Transverse colon (tissue), 4 donors: ENCODE data around the gene PUS1. TPM values are rescaled to one million over a fixed set of nuclear protein-coding genes. Genes with fewer than 3 reads are reported as not detected.
"Not testable (repeated sequence)": the region's sequence is repeated elsewhere in the genome, so short reads cannot be mapped to it uniquely, and the experiment has no call there.

Experiments
- DNase-seq: peaks from one replicate; pipeline ENCODE4 v3.0.0-alpha.2; 2019
- H3K27ac ChIP-seq, 4 donors: fragments of 200-600 bp; sonication (generic); 2 replicates each; pipeline ENCODE4 v1.5.1; 2016 to 2018; ENCODE audit warnings: inconsistent platforms in 4 of 4
- H3K27me3 ChIP-seq: fragments of 200-600 bp; sonication (generic); 2 replicates; pipeline ENCODE4 v1.5.1; 2017; ENCODE audit warnings: inconsistent platforms
- H3K36me3 ChIP-seq, 4 donors: fragments of 200-600 bp; sonication (generic); 2 replicates each; pipeline ENCODE4 v1.5.1; 2017 to 2019; ENCODE audit warnings: inconsistent platforms in 4 of 4
- H3K4me1 ChIP-seq, 4 donors: fragments of 200-600 bp; sonication (generic); 2 replicates each; pipeline ENCODE4 v1.5.1; 2017 to 2020; ENCODE audit warnings: inconsistent platforms in 4 of 4
- H3K4me3 ChIP-seq, 4 donors: fragments of 200-600 bp; sonication (generic); 1 replicate in 1 of 4; 2 replicates in 3 of 4; pipeline versions ENCODE4 v1.5.1 to v1.6.1; 2017 to 2019; ENCODE audit warnings: inconsistent platforms in 4 of 4
- H3K9me3 ChIP-seq, 2 donors: fragments of 200-600 bp; sonication (generic); 2 replicates each; pipeline ENCODE4 v1.5.1; 2017 to 2019; ENCODE audit warnings: inconsistent platforms in 2 of 2
- EP300 ChIP-seq: sonication (generic); formaldehyde crosslinking; IDR thresholded peaks from one replicate; pipeline ENCODE4 v1.6.1; 2017; ENCODE audit warnings: antibody characterized with exemption, low read depth
- POLR2A ChIP-seq: fragments of 450-650 bp; IDR thresholded peaks from one replicate; pipeline ENCODE4 v1.6.1; 2016; ENCODE audit warnings: antibody characterized with exemption, mild to moderate bottlenecking, moderate library complexity
- POLR2AphosphoS5 ChIP-seq, 3 donors: sonication (generic); formaldehyde crosslinking; IDR thresholded peaks; one replicate each; pipeline ENCODE4 v1.6.1; 2016; ENCODE audit warnings: antibody characterized with exemption in 3 of 3
- WGBS, 2 donors: methylation state at CpG; one replicate each; pipeline ENCODE4 v1.1.5; 2018; ENCODE audit warnings: low coverage in 1 of 2; 5-methylcytosine and 5-hydroxymethylcytosine counted together
- in situ Hi-C, 4 donors: fragments of 200-750 bp; cut with MboI; loops; one replicate each; pipeline versions ENCODE4 v1.15.0 to v1.15.1; 2017; ENCODE audit warnings: low sequenced_read_pairs in 3 of 4, low pct_ligation_motif_present in 1 of 4, low pct_unique_long_range_greater_than_20kb in 1 of 4
- intact Hi-C: fragments of 100-400 bp; cut with DNase I; formaldehyde crosslinking; loops from one replicate; pipeline ENCODE4 v1.15.1; 2023; ENCODE audit warnings: low total_unique reads
- total RNA-seq, 4 donors: library from RNA; depleted of rRNA; stranded (reverse); fragments of >200 nt; gene quantifications; one replicate each; pipeline ENCODE4 v1.1.0, GENCODE V29; 2016
- TF ChIP-seq, protein P1 (sequence below), 5 experiments: fragments of 200-600 bp in 3 of 5; fragments of 450-650 bp in 2 of 5; sonication (generic) in 3 of 5; IDR thresholded peaks; 1 replicate in 2 of 5; 2 replicates in 3 of 5; pipeline ENCODE4 v1.5.1; 2016 to 2017; ENCODE audit warnings: antibody characterized with exemption in 5 of 5, inconsistent platforms in 3 of 5, mild to moderate bottlenecking in 2 of 5, moderate library complexity in 1 of 5

PUS1 gene
- total RNA-seq, 4 donors from 2014 or later = 11.9 to 48.8 (median 23.1) TPM

DNA sequence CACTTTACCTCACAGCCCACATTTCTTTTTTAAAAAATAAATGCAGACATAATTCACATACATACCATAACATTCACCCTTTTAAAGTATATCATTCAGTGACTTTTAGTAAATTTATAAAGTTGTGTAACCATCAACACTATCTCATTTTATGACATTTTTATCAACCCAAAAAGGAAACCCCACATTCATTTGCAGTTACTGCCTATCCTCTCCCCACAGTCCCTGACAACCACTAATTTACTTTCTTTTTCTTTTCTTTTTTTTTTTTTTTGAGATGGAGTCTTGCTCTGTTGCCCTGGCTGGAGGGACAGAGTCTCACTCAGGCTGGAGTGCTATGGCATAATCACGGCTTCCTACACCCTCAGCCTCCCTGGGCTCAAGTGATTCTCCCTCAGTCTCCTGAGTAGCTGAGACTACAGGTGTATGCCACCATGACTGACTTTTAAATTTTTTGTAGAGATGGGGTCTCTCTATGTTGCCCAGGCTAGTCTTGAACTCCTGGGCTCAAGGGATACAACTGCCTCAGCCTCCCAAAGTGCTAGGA, 19.2 kb downstream of the PUS1 start:
- no peak for TF ChIP-seq EP300
- DNase-seq = no peak
- 74% methylated on average over 1 of the region's 1 CpG; no CpG with 5 or more reads in 1 of the 2 donors for WGBS, 2 donors
- Histone ChIP-seq H3K4me3 (no peak overlapping the region), H3K27me3 (no peaks in the 10 kb centered on the region), H3K4me1 (peaks cover 7 to 30% (median 18%) of the 10 kb centered on the region in 4 donors), H3K9me3 (no peaks in the 10 kb centered on the region), H3K36me3 (no peaks in the 10 kb centered on the region), H3K27ac (peak overlapping the region; percentile 81 to 93 (median 91))
- in situ Hi-C loops (no loop called here), intact Hi-C loops (no loop called here)

DNA sequence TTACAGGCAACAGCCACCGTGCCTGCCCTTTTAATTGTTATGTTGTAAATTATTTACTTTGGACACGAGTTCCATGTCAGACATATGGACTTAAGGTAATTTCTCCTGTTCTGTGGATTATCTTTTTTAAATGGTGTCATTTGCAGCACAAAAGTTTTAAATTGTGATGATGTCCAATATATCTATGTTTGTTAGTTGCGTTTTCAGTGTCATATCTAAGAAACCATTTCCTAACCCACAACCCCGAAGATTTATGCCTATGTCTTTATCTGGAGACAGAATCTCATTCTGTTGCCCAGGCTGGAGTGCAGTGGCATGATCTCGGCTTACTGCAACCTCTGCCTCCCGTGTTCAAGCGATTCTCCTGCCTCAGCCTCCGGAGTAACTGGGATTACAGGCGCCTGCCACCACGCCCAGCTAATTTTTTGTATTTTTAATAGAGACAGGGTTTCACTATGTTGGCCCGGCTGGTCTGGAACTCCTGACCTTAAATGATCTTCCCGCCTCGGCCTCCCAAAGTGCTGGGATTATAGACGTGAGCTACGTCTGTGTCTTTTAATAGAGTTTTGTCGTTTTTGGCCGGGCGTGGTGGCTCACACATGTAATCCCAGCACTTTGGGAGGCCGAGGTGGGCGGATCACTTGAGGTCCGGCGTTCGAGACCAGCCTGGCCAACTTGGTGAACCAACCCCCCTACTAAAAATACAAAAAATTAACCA, 19.8 kb downstream of the PUS1 start:
- in situ Hi-C loops, H3K36me3 ChIP-seq, DNase-seq, H3K9me3 ChIP-seq, H3K27me3 ChIP-seq: not testable (repeated sequence)
- Histone ChIP-seq H3K4me3 (peak overlapping the region in 3 of 4 donors; percentile 86 to 100 (median 90)), H3K4me1 (peaks cover 7 to 31% (median 18%) of the 10 kb centered on the region in 4 donors), H3K27ac (peak overlapping the region; percentile 81 to 93 (median 91))
- WGBS, 2 donors = 21 to 36% methylated on average over 11 to 23 of the region's 23 CpGs
- intact Hi-C loops = loop anchor here (1.0 kb wide), 1 partner anchor 54 kb away; no protein-coding TSS in a partner anchor

DNA sequence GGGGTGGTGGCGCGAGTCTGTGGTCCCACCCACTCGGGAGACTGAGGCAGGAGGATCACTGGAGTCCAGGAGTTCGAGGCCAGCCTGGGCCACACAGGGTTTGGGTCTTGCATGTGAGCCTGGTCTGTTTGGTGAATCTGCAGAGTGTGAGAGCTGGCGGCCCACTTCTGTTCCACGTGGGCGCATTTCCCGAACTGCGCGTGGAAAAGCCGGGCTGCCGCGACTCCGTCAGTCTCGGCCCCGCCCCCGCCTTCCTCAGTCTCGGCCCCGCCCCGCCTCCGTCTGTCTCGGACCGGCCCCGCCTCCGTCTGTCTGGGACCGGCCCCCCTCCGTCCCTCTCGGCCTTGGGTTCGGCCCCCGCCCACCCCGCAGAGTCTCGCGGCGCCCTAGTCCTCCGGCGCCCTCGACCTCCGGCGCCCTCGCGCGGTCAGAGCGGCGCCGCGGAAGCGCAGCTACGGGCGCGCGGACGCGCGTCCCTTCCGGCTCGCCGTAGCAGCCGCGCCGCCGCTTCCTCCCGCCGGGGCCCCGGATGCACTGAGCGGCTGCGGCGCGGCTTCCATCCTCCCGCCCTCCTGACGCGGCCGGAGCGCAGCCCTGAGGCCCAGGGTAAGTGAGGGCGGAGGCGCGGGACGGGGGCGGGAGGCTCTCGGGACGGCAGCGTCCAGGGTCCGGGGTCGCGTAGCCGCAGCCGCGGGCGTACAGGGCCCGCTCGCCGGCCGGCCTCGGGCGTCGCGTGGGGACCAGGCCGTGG, 20.5 kb downstream of the PUS1 start, which contains the start of gene EP400:
Gene EP400, plus strand, starts transcription at position 512 of the 751 bp plus-strand sequence. CDS start 10,678 bp downstream, outside the sequence.
- H3K4me3 ChIP-seq = peak within 1 kb of the TSS; percentile 86 to 100 (median 94)
- H3K9me3 ChIP-seq = no peaks in the 10 kb centered on the region
- H3K27ac ChIP-seq = peak within 1 kb of the TSS; percentile 81 to 93 (median 91)
- TF ChIP-seq POLR2A = peak; percentile 39
- TF ChIP-seq EP300 = no peak
- TF ChIP-seq, protein P1, sequence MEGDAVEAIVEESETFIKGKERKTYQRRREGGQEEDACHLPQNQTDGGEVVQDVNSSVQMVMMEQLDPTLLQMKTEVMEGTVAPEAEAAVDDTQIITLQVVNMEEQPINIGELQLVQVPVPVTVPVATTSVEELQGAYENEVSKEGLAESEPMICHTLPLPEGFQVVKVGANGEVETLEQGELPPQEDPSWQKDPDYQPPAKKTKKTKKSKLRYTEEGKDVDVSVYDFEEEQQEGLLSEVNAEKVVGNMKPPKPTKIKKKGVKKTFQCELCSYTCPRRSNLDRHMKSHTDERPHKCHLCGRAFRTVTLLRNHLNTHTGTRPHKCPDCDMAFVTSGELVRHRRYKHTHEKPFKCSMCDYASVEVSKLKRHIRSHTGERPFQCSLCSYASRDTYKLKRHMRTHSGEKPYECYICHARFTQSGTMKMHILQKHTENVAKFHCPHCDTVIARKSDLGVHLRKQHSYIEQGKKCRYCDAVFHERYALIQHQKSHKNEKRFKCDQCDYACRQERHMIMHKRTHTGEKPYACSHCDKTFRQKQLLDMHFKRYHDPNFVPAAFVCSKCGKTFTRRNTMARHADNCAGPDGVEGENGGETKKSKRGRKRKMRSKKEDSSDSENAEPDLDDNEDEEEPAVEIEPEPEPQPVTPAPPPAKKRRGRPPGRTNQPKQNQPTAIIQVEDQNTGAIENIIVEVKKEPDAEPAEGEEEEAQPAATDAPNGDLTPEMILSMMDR (IDR thresholded peaks at IDR 0.05) = peak in 4 of 5 experiments; percentile 21 to 65 (median 38)
- peak in 2 of 3 donors; percentile 68 to 69 for TF ChIP-seq POLR2AphosphoS5 (IDR thresholded peaks at IDR 0.05)
- no peaks in the 10 kb centered on the region for H3K27me3 ChIP-seq
- intact Hi-C loops = loop anchor here (1.0 kb wide), 1 partner anchor 54 kb away; no protein-coding TSS in a partner anchor
- peaks cover 7 to 31% (median 18%) of the 10 kb centered on the region in 4 donors for H3K4me1 ChIP-seq
- DNase-seq = peak; percentile 98
- no peaks in the 10 kb centered on the region for H3K36me3 ChIP-seq
- in situ Hi-C loops = no loop called here
- WGBS, 2 donors = 4% methylated on average over 41 of the region's 97 CpGs; no CpG with 5 or more reads in 1 of the 2 donors

DNA sequence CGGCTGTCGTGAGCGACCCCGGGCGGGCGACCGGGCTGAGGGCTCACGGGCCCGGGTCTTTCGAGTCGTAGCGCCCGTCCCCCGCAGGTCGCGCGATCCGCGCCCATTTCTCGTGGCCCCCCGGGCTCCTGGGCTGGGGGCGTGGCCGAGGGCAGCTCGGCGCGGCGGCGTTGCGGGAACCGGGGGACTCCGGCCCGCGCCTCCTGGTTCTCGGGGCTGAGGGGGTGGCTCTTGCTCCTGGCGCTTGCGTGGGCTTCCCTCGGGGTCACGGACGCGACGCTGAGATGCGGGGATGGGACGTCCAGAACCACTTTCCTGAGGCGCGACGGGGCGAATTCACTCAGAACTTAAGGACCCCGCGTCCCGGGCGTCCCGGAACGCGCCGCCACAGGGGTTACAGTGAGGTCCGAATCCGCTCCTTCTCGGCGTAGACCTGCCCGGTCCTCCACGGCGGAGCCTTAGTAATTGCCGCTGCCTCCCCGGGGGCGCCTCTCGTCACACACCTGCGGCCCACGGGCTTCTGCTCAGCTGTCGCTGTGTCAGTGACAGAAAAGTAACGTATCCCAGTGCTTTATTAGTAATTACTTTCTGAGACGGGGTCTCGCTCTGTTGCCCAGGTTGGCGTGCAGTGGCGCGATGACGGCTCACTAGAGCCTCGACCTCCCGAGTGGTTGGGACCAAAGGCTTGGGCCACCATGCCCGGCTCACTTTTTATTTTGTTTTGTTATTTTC, 21.3 kb downstream of the PUS1 start:
- H3K4me3 ChIP-seq = peak overlapping the region; percentile 86 to 100 (median 94)
- no peaks in the 10 kb centered on the region for H3K27me3 ChIP-seq
- in situ Hi-C loops = no loop called here
- 2 to 5% methylated on average over 9 to 22 of the region's 79 CpGs for WGBS, 2 donors
- H3K36me3 ChIP-seq = no peaks in the 10 kb centered on the region
- peaks cover 7 to 31% (median 18%) of the 10 kb centered on the region in 4 donors for H3K4me1 ChIP-seq
- H3K27ac ChIP-seq = peak overlapping the region; percentile 81 to 93 (median 91)
- DNase-seq = peak; percentile 31
- TF ChIP-seq EP300 (no peak), POLR2AphosphoS5 (IDR thresholded peaks at IDR 0.05) (no peak), POLR2A (no peak)
- TF ChIP-seq, protein P1 (IDR thresholded peaks at IDR 0.05) = no peak
- intact Hi-C loops = no loop called here
- H3K9me3 ChIP-seq = no peaks in the 10 kb centered on the region

DNA sequence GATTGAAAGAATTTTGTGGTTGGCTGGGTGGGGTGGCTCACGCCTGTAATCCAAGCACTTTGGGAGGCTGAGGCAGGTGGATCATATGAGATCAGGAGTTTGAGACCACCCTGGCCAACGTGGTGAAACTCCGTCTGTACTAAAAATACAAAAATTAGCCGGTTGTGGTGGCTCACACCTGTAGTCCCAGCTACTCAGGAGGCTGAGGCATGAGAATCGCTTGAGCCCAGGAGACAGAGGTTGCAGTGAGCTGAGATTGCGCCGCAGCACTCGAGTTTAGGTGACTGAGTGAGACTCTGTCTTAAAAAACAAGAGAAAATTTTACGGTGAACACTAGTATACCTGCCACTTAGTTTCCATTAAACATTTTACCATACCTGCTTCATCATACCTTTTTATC, 24.7 kb downstream of the PUS1 start:
- H3K4me3 ChIP-seq, H3K27ac ChIP-seq, in situ Hi-C loops, H3K27me3 ChIP-seq, H3K36me3 ChIP-seq, H3K9me3 ChIP-seq, DNase-seq, intact Hi-C loops: not testable (repeated sequence)
- 94 to 95% methylated on average over 8 to 9 of the region's 9 CpGs for WGBS, 2 donors
- H3K4me1 ChIP-seq = peaks cover 7 to 53% (median 36%) of the 10 kb centered on the region in 4 donors

DNA sequence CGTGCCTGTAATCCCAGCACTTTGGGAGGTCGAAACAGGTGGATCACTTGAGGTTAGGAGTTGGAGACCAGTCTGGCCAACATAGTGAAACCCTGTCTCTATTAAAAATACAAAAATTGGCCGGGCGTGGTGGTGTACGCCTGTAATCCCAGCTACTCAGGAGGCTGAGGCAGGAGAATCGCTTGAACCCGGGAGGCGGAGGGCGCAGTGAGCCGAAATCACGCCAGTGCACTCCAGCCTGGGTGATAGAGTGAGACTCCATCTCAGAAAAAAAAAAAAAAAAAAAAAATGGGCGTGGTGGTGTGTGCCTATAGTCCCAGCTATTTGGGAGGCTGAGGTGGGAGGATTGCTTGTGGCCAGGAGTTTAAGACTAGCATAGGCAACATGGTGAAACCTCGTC, 25.4 kb downstream of the PUS1 start:
- DNase-seq, in situ Hi-C loops, intact Hi-C loops: not testable (repeated sequence)

More for the DNA sequence above, 25.4 kb downstream of the PUS1 start:
- H3K4me1 ChIP-seq = peaks cover 7 to 48% (median 33%) of the 10 kb centered on the region in 4 donors
- WGBS, 2 donors = 94% methylated on average over 9 to 13 of the region's 13 CpGs
- not testable (repeated sequence) for H3K9me3 ChIP-seq, H3K36me3 ChIP-seq, H3K27ac ChIP-seq, H3K4me3 ChIP-seq, H3K27me3 ChIP-seq
